ENCODE data around the gene POU4F2. TPM values are rescaled to one million over a fixed set of nuclear protein-coding genes. Genes with fewer than 3 reads are reported as not detected.

The POU4F2 gene, protein sequence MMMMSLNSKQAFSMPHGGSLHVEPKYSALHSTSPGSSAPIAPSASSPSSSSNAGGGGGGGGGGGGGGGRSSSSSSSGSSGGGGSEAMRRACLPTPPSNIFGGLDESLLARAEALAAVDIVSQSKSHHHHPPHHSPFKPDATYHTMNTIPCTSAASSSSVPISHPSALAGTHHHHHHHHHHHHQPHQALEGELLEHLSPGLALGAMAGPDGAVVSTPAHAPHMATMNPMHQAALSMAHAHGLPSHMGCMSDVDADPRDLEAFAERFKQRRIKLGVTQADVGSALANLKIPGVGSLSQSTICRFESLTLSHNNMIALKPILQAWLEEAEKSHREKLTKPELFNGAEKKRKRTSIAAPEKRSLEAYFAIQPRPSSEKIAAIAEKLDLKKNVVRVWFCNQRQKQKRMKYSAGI
- polyA plus RNA-seq (ENCODE audit: insufficient read length in 4 of 4), result not detected

- DNase-seq (ENCODE audit: low read depth in 4 of 4, low spot score in 2 of 4), result no peak
These were observed at the start of gene POU4F2 for GRCh38 chr4:146638786-146639505. POU4F2 (plus strand) TSS chr4:146638893; CDS start chr4:146639141, 248 bp downstream.

DNA sequence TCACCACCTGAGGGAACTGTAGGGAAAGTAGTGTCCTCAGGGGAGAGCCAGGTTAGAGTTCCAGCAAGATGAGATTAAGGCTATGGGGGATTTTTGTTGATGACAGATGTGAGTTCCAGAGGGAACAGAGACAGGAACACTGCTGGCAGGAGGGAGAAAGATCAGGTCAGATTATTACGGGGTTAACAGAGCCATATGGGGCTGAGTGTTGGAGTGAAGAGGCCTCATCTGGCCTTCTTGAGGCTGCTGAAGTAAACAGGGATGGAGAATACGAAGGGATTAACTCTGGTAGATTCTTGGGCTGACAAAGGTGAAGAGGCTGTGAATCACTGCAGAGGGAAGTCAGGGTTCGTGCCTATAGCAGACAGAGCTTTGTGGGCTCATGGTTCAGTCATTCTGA lies 47.9 kb upstream of the POU4F2 start:
- no peak for DNase-seq (ENCODE audit: low read depth in 4 of 4, low spot score in 2 of 4)

DNA sequence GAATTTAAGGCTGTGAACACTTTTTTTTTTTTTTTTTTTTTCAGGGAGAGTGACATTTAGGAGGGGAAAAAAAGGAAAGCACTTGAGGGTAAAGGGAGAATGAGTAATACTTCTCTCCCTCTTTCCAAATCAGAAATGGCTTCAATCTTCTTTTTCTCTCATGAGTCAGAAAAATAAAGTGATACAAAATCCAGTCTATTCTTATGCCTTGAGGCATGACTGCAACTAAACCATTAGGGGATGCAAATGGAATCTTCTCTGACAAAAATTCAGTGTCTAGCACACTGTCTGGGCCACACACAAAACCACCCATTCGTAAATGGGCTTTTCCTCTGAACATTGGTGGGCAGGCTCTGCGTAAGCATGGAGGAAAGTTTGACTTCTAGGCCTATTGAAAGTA lies 46.7 kb upstream of the POU4F2 start:
- DNase-seq (ENCODE audit: low read depth in 4 of 4, low spot score in 2 of 4), result no peak

DNA sequence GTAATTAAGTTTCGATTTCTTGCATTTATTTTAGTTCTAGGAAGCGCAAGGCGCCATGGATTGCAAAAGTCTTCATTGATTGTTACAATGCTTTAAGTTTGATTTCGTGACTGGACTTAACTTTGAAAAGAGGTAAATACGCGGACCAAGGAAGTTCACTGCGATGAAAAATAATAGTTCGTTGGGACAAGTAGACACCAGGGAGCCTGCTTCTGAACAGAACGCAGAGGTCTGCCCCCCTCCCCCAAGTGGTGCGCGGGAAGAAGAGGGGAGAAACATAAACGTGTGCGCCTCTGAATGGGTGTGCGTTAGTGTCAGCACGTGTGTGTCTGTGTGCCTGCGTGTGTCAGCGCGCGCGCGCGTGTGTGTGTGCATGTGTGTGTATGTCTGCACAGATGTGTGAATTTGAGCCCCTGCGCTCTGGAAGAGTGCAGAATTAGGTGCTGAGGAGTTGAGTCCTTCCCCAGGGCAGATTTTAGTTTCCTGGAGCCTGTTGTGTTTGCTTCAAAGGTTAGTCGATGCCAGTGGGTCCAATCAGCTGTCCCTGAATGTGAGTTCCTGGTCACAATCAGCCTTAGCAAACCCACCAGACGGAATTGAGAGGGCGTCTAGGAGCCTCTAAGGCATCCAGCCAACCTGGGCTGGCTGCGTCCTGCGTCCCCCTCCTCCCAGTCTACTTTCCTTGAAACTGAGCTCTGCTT lies 5.8 kb upstream of the POU4F2 start:
- no peak for DNase-seq (ENCODE audit: low read depth in 4 of 4, low spot score in 2 of 4)

GRCh38 chr4:146633471-146633800 lies 5.3 kb upstream of the POU4F2 start:
- DNase-seq (ENCODE audit: low read depth in 4 of 4, low spot score in 2 of 4), result no peak

DNA sequence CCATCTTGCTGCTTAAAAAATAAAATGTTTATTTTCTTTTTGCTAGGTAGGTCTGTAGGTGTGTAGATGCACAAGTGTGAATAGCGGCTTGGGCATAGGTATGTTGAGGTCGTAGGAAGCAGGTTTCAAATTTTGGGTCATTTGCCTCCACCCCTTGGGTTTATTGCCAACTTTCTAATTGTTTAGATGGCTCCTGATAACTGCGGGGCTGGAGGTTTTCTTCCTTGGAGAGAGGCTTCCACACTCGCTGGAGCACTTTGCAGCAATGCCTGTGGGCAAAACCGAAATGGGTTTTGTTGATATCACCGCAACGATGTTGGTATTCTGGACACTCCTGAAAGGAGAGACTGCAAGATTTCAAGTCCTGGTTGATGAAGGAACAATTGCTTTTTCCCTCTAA lies 3.9 kb upstream of the POU4F2 start:
- no peak for DNase-seq (ENCODE audit: low read depth in 4 of 4, low spot score in 2 of 4)

GRCh38 chr4:146637621-146638332 lies 916 bp upstream of the POU4F2 start:
- DNase-seq (ENCODE audit: low read depth in 4 of 4, low spot score in 2 of 4), result no peak

DNA sequence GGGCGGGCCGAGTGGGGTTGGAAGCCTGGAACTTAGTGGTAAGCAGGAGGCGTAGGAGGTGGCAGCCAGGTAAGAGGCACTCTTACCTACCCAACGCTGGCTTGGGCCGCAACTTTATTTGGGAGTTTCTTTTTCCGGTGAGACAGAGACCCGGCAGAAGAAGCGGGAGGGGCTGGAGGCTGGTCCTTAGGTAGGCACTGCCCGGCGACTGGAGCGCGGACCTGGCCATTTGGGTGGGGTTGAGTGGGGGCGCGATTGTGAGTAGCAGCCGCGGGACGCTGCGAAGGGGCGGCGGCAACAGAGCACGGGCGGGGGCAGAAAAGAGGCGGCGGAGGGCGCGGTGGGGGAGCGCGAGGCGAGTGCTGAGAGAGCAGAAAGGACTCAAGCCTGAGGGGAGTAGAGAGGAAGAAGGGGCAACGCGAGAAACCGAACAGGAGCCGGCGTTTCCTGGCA lies 334 bp upstream of the POU4F2 start:
- DNase-seq (ENCODE audit: low read depth in 4 of 4, low spot score in 2 of 4), result no peak

GRCh38 chr4:146639506-146639932 lies 826 bp downstream of the POU4F2 start:
- no peak for DNase-seq (ENCODE audit: low read depth in 4 of 4, low spot score in 2 of 4)

DNA sequence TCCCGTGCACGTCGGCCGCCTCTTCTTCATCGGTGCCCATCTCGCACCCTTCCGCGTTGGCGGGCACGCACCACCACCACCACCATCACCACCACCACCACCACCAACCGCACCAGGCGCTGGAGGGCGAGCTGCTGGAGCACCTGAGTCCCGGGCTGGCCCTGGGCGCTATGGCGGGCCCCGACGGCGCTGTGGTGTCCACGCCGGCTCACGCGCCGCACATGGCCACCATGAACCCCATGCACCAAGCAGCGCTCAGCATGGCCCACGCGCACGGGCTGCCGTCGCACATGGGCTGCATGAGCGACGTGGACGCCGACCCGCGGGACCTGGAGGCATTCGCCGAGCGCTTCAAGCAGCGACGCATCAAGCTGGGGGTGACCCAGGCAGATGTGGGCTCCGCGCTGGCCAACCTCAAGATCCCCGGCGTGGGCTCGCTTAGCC lies 1.4 kb downstream of the POU4F2 start:
- no peak for DNase-seq (ENCODE audit: low read depth in 4 of 4, low spot score in 2 of 4)

GRCh38 chr4:146640465-146641061 lies 1.9 kb downstream of the POU4F2 start:
- no peak for DNase-seq (ENCODE audit: low read depth in 4 of 4, low spot score in 2 of 4)

GRCh38 chr4:146641762-146642161 lies 3.1 kb downstream of the POU4F2 start:
- DNase-seq (ENCODE audit: low read depth in 4 of 4, low spot score in 2 of 4), result no peak

DNA sequence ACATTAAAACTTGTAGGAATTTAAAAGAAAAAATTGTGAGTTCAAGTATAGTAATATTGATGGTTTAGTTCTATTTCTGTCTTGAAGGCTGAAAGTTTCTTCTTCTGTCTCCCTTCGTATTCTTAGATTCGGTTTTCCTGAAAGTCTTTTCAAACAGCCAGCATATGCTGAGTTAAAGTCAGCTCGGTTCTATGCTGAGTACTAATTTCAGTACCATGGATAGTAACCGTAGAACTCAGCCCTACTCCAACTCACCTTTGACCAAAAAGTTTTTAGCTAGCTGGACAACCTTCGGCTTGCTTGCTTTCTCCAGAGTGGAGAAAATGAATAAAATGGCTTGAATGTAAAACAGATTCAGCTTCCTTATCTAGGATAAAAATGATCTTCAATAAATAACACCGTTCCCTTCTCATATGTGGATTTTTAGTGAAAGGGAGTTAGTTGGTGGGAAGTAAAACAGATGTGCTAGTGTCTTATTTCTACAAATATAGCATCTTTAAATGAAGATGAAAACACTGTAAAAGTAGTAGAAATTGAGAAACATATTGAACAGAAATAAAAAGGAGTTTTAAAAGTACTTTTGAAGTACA lies 5.2 kb downstream of the POU4F2 start:
- no peak for DNase-seq (ENCODE audit: low read depth in 4 of 4, low spot score in 2 of 4)

GRCh38 chr4:146645921-146646320 lies 7.2 kb downstream of the POU4F2 start:
- no peak for DNase-seq (ENCODE audit: low read depth in 4 of 4, low spot score in 2 of 4)

DNA sequence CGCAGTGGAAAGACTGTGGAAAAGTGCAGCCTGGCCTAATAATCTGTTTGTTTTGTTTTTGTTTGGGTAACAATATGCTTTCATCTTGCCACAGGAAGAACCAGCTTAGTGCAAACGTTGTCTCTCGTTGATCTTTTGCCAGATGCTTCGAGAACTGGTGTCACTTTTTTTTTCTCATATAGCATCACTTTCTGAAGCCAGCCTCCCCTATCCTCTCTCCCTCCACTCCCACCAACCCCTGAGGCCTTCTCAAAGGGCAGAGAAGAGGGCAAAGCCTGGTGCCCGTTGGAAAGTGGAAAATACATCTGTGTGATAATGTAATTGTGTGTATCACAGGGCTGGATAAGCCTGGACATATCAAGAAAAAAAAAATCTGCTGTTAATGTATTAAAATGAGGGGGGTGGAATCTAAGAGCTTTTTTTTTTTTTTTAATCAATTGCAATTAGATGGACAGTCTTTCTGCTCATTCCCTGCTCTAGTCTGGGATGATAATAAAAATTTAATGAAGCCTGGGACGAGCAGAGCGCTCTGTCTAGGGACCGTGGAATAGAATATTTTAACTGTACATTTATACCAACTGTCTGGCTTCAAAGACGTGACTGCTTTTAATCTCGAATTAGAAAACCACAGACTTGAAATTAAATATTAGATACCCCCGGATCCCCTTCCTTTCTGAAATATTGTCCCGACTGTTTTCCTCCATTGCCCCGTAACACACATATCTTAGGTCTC lies 8.1 kb downstream of the POU4F2 start:
- DNase-seq (ENCODE audit: low read depth in 4 of 4, low spot score in 2 of 4), result no peak

GRCh38 chr4:146647615-146648460 lies 9.1 kb downstream of the POU4F2 start:
- DNase-seq (ENCODE audit: low read depth in 4 of 4, low spot score in 2 of 4), result no peak

- DNase-seq (ENCODE audit: low read depth in 4 of 4, low spot score in 2 of 4), result no peak
These were observed 9.7 kb downstream of the POU4F2 start for GRCh38 chr4:146648461-146648783.

DNA sequence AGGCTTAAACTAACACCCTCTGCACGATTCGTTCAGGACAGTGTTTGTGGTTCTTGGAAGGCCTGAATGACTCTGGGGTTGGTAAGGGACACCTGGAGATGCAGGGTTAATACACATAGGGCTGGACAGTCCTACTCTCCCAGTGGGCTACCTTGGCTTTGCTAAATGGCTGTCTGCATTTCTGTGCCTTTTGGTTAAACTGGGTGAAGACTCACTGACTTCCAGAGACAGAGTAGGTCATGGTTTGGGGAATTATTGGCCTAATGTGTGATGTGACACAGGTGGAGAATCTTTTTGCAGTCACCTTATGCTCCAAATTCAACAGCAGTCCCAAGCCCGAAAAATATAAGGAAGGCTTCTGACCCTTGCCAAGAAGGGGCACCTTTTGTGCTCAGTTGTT lies 10.5 kb downstream of the POU4F2 start:
- no peak for DNase-seq (ENCODE audit: low read depth in 4 of 4, low spot score in 2 of 4)

Data from left renal cortex interstitium (tissue), 4 donors.